HepG2 (cell line): Measurements from ENCODE around the gene TAF1C. TPM values are rescaled to one million over a fixed set of nuclear protein-coding genes. Genes with fewer than 3 reads are reported as not detected.

Experiments
- ATAC-seq: fragments of 200-7000 bp; cut with Tn5 transposase; 3 replicates; pipeline ENCODE4 v1.9.1; 2020; ENCODE audit warnings: mild to moderate bottlenecking, moderate library complexity
- BruUV-seq: library from RNA; stranded (reverse); fragments of 400-500 nt; replicated peaks from 2 replicates; lab custom pipeline; 2021; lab: Mats Ljungman, UMichigan
- CTCF ChIA-PET: fragments of 300-600 bp; formaldehyde crosslinking; extraction: SDS; loops from one replicate; lab custom pipeline; 2021; ENCODE audit warnings: low total read pairs, inconsistent platforms, low intra/inter-chr PET ratio; lab: Yijun Ruan, JAX
- POLR2A ChIA-PET: fragments of 350-600 bp; sonication (Branson Sonifier 250); formaldehyde crosslinking; loops from one replicate; lab custom pipeline; 2020; ENCODE audit warnings: antibody characterized with exemption, inconsistent platforms; lab: Yijun Ruan, JAX
- DNase-seq: peaks from one replicate; pipeline ENCODE4 v3.0.0-alpha.2; 2015; ENCODE audit warnings: low spot score
- FAIRE-seq: peaks from 3 replicates; lab custom pipeline; 2011; peaks lifted over from hg19 to GRCh38; lab: Jason Lieb, UNC
- H2AFZ ChIP-seq: one replicate; pipeline ENCODE4 v1.6.1; 2011; ENCODE audit warnings: low read length, inconsistent platforms
- H3K27ac ChIP-seq: fragments of 300-600 bp; 3 replicates; pipeline ENCODE4 v1.8.0; 2011; ENCODE audit warnings: mixed run types, mild to moderate bottlenecking, mixed read lengths, low read length, inconsistent platforms; ENCODE audit not compliant: insufficient read depth; ENCODE audit errors: extremely low read length
- H3K27me3 ChIP-seq, 2 experiments: fragments of 200-600 bp in 1 of 2; 2 replicates in 1 of 2; 3 replicates in 1 of 2; pipeline versions ENCODE4 v1.6.0 to v1.8.0; 2011; ENCODE audit warnings: low read length in 2 of 2, mild to moderate bottlenecking in 2 of 2, moderate library complexity in 2 of 2, inconsistent platforms in 1 of 2; ENCODE audit not compliant: insufficient read depth in 2 of 2, control insufficient read depth in 1 of 2
- H3K36me3 ChIP-seq, 2 experiments: fragments of 200-600 bp in 1 of 2; replicated peaks in 1 of 2; 2 replicates in 1 of 2; 3 replicates in 1 of 2; pipeline versions ENCODE4 v1.5.1 to v1.8.0; 2011; ENCODE audit warnings: low read length in 2 of 2, inconsistent platforms in 1 of 2; ENCODE audit not compliant: insufficient read depth in 2 of 2, control insufficient read depth in 1 of 2
- H3K4me1 ChIP-seq: 2 replicates; pipeline ENCODE4 v1.5.1; 2012; ENCODE audit warnings: low read length, inconsistent platforms; ENCODE audit not compliant: insufficient read depth
- H3K4me2 ChIP-seq: 2 replicates; pipeline ENCODE4 v1.6.0; 2011; ENCODE audit warnings: low read depth, low read length, inconsistent platforms
- H3K4me3 ChIP-seq, 3 experiments: fragments of 200-600 bp in 1 of 3; sonication (generic), shearing (Covaris generic) in 1 of 3; replicated peaks in 1 of 3; 2 replicates each; pipeline ENCODE4 v1.5.1; 2011 to 2016; ENCODE audit warnings: low read length in 3 of 3, inconsistent platforms in 2 of 3, low read depth in 2 of 3, mild to moderate bottlenecking in 2 of 3, control low read depth in 1 of 3, mixed read lengths in 1 of 3; ENCODE audit not compliant: insufficient read depth in 1 of 3
- H3K79me2 ChIP-seq: one replicate; pipeline ENCODE4 v1.6.1; 2011; ENCODE audit warnings: low read length, inconsistent platforms; ENCODE audit not compliant: insufficient read depth
- H3K9ac ChIP-seq: 2 replicates; pipeline ENCODE4 v1.6.0; 2011; ENCODE audit warnings: mild to moderate bottlenecking, low read depth, low read length, inconsistent platforms; ENCODE audit not compliant: insufficient read depth
- H3K9me3 ChIP-seq: 2 replicates; pipeline ENCODE4 v1.5.1; 2012; ENCODE audit warnings: mild to moderate bottlenecking, low read length
- H4K20me1 ChIP-seq: 2 replicates; pipeline ENCODE4 v1.6.0; 2011; ENCODE audit warnings: inconsistent platforms, mild to moderate bottlenecking, low read length, moderate library complexity; ENCODE audit not compliant: insufficient read depth
- RBFOX2 ChIP-seq: fragments of 200-400 bp; formaldehyde crosslinking; IDR thresholded peaks from 2 replicates; pipeline ENCODE4 v1.6.1; 2017; ENCODE audit warnings: low read depth, mild to moderate bottlenecking, low read length
- ZBTB8A ChIP-seq: sonication (generic); formaldehyde crosslinking; IDR thresholded peaks from 2 replicates; pipeline ENCODE4 v1.4.0; 2020; ENCODE audit warnings: mild to moderate bottlenecking, low read depth, missing genetic modification reagents, borderline replicate concordance
- WGBS: methylation state at CpG from one replicate; pipeline ENCODE4 v1.1.6; 2017; ENCODE audit warnings: low lambda C conversion rate; 5-methylcytosine and 5-hydroxymethylcytosine counted together
- in situ Hi-C: cut with HindIII; loops from 2 replicates; pipeline ENCODE4 v1.10.0; 2017; ENCODE audit warnings: low pct_unique_long_range_greater_than_20kb; ENCODE audit not compliant: extremely low pct_ligation_motif_present
- intact Hi-C: fragments of 100-400 bp; cut with micrococcal nuclease; formaldehyde crosslinking; loops from one replicate; pipeline ENCODE4 v1.10.0; 2022; ENCODE audit not compliant: unreplicated experiment
- polyA plus RNA-seq, 8 experiments: library from polyadenylated mRNA; depleted of rRNA in 3 of 8; stranded (reverse) in 7 of 8; unstranded in 1 of 8; fragments of >200 nt; fragmentation: Illumina TruSeq in 4 of 8; extraction: Trizol in 4 of 8; gene quantifications; 2 replicates each; pipeline versions ENCODE4 v1.2.1 to v1.2.3, GENCODE V29; 2011 to 2016; ENCODE audit warnings: low read depth in 4 of 8, missing spikeins in 1 of 8, mixed read lengths in 1 of 8; ENCODE audit not compliant: insufficient read depth in 1 of 8
- total RNA-seq, 5 experiments: library from RNA; depleted of rRNA; stranded (reverse); fragments of >200 nt; fragmentation: Illumina TruSeq; extraction: Trizol; gene quantifications; 2 replicates each; pipeline ENCODE4 v1.2.3, GENCODE V29; 2016; ENCODE audit warnings: low read depth in 1 of 5
- TF ChIP-seq, protein P1 (sequence below): sonication (generic); formaldehyde crosslinking; IDR thresholded peaks from 2 replicates; pipeline ENCODE4 v1.4.0; 2020; ENCODE audit warnings: missing genetic modification reagents, mild to moderate bottlenecking, borderline replicate concordance

Gene TAF1C
- total and polyA plus RNA-seq, 2 of the 13 experiments (the other 11 are each of a cell fraction or from before 2014, with no cell fraction given): 15.6 to 20.8 TPM

DNA sequence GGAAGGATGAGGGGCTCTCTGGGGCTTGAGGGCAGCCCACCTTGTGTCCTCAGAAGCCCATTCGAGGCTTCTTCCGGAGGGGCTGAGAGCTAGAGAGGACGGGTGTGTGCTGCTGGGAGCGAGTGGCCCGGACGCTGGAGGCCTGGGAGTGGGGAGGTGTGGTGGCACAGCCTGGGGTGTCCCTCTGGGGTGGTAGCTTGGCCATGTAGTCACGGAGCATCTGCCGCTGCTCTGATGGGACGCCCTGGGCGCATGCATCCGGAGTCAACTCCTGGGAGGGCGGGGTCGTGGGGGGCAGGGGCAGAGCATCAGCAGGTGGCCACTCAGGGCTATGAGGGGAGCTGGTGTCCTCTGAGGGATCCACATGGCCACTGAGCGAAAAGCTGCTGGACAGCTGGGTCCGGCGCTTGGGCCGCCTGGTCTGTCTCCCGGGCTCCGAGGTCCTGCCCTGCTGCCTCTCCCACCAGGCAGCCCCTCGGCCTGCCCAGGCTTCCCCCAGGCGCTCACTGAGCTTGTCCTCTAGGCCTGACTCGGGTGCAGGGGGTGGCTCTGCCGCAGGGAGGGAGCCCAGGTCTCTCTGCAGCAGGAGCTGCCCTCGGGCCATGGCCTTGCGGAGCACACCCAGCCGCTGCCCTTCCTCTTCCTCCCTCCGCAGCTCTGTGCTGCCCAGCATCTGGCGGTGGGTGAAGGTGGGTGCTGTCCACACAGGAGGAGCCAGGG is 7.8 kb downstream of the TAF1C start:
- no peak overlapping the region for H3K27ac ChIP-seq
- DNase-seq: no peak
- ATAC-seq: no peak
- H3K4me2 ChIP-seq: no peak overlapping the region
- H3K79me2 ChIP-seq: no peaks in the 10 kb centered on the region
- CTCF ChIA-PET: no interaction called here
- H3K27me3 ChIP-seq: no peaks in the 10 kb centered on the region
- no peak for FAIRE-seq
- in situ Hi-C loops (loop anchor here (5.0 to 25.0 kb wide), 2 partner anchors 92 to 217 kb away; partner anchors contain the start of genes NECAB2 and OSGIN1), intact Hi-C loops (loop anchor here (5.0 kb wide), 1 partner anchor 227 kb away; the partner anchor contains the start of gene OSGIN1)
- BruUV-seq: no TSS peak
- POLR2A ChIA-PET: interaction anchor here (0.9 to 1.0 kb wide), 2 partner anchors 28 to 63 kb away, joined by 3 to 4 read pairs; partner anchors contain the start of gene MBTPS1
- no peak overlapping the region for H3K4me3 ChIP-seq
- 100% methylated on average over 5 of the region's 28 CpGs for WGBS
- no peak overlapping the region for H2AFZ ChIP-seq
- TF ChIP-seq RBFOX2 (peak; percentile 27; the same call in 1 of the 2 replicates), ZBTB8A (no peak)
- TF ChIP-seq, protein P1, sequence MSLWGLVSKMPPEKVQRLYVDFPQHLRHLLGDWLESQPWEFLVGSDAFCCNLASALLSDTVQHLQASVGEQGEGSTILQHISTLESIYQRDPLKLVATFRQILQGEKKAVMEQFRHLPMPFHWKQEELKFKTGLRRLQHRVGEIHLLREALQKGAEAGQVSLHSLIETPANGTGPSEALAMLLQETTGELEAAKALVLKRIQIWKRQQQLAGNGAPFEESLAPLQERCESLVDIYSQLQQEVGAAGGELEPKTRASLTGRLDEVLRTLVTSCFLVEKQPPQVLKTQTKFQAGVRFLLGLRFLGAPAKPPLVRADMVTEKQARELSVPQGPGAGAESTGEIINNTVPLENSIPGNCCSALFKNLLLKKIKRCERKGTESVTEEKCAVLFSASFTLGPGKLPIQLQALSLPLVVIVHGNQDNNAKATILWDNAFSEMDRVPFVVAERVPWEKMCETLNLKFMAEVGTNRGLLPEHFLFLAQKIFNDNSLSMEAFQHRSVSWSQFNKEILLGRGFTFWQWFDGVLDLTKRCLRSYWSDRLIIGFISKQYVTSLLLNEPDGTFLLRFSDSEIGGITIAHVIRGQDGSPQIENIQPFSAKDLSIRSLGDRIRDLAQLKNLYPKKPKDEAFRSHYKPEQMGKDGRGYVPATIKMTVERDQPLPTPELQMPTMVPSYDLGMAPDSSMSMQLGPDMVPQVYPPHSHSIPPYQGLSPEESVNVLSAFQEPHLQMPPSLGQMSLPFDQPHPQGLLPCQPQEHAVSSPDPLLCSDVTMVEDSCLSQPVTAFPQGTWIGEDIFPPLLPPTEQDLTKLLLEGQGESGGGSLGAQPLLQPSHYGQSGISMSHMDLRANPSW (CRISPR knock-in tag): no peak
- peaks cover 37% of the 10 kb centered on the region for H3K4me1 ChIP-seq
- H3K9ac ChIP-seq: no peak overlapping the region
- peaks cover 25 to 48% of the 10 kb centered on the region in 2 experiments; a peak in 4 of 5 replicates for H3K36me3 ChIP-seq
- no peaks in the 10 kb centered on the region for H4K20me1 ChIP-seq
- no peaks in the 10 kb centered on the region for H3K9me3 ChIP-seq
